Trophoblast cell (in vitro differentiated cells and primary cell): ENCODE data around the gene TBX22.

Experiments
- DNase-seq, 2 donors: peaks; one replicate each; pipeline ENCODE4 v3.0.0-alpha.2; 2016
- H2AFZ ChIP-seq: 2 replicates; pipeline ENCODE4 v1.6.1; 2013; ENCODE audit warnings: low read length, moderate library complexity, mild to moderate bottlenecking; ENCODE audit not compliant: insufficient read depth, poor library complexity
- H2AK5ac ChIP-seq: 2 replicates; pipeline ENCODE4 v1.6.1; 2013; ENCODE audit warnings: mild to moderate bottlenecking, low read length
- H2BK120ac ChIP-seq: 2 replicates; pipeline ENCODE4 v1.6.1; 2013; ENCODE audit warnings: low read length, mild to moderate bottlenecking, moderate library complexity; ENCODE audit not compliant: insufficient read depth, poor library complexity
- H2BK12ac ChIP-seq: 2 replicates; pipeline ENCODE4 v1.6.1; 2013; ENCODE audit warnings: mild to moderate bottlenecking, low read length, moderate library complexity
- H2BK5ac ChIP-seq: 2 replicates; pipeline ENCODE4 v1.6.1; 2013; ENCODE audit warnings: low read length, low read depth, moderate library complexity, mild to moderate bottlenecking; ENCODE audit not compliant: poor library complexity
- H3K14ac ChIP-seq: 2 replicates; pipeline ENCODE4 v1.6.1; 2013; ENCODE audit warnings: mild to moderate bottlenecking, low read length
- H3K18ac ChIP-seq: 2 replicates; pipeline ENCODE4 v1.6.1; 2013; ENCODE audit warnings: mild to moderate bottlenecking, low read length
- H3K23ac ChIP-seq: 2 replicates; pipeline ENCODE4 v1.6.1; 2013; ENCODE audit warnings: low read length
- H3K27ac ChIP-seq: 2 replicates; pipeline ENCODE4 v1.5.1; 2013; ENCODE audit warnings: low read depth, mild to moderate bottlenecking, inconsistent platforms, low read length, moderate library complexity
- H3K27me3 ChIP-seq: 2 replicates; pipeline ENCODE4 v1.6.1; 2013; ENCODE audit warnings: inconsistent platforms, mild to moderate bottlenecking, low read length, moderate library complexity; ENCODE audit not compliant: insufficient read depth
- H3K36me3 ChIP-seq, 2 experiments: 1 replicate in 1 of 2; 2 replicates in 1 of 2; pipeline ENCODE4 v1.6.1; 2013; ENCODE audit warnings: low read length in 2 of 2, mild to moderate bottlenecking in 2 of 2, moderate library complexity in 1 of 2; ENCODE audit not compliant: insufficient read depth in 2 of 2, control insufficient read depth in 1 of 2
- H3K4ac ChIP-seq: 2 replicates; pipeline ENCODE4 v1.6.1; 2013; ENCODE audit warnings: low read depth, mild to moderate bottlenecking, low read length, moderate library complexity
- H3K4me1 ChIP-seq, 2 experiments: 1 replicate in 1 of 2; 2 replicates in 1 of 2; pipeline ENCODE4 v1.6.1; 2013; ENCODE audit warnings: low read length in 2 of 2, mild to moderate bottlenecking in 2 of 2, moderate library complexity in 1 of 2; ENCODE audit not compliant: insufficient read depth in 2 of 2, control insufficient read depth in 1 of 2
- H3K4me2 ChIP-seq: 2 replicates; pipeline ENCODE4 v1.6.1; 2013; ENCODE audit warnings: inconsistent platforms, mild to moderate bottlenecking, low read length, moderate library complexity
- H3K4me3 ChIP-seq: 2 replicates; pipeline ENCODE4 v1.5.1; 2013; ENCODE audit warnings: mild to moderate bottlenecking, low read depth, low read length, inconsistent platforms
- H3K79me1 ChIP-seq: one replicate; pipeline ENCODE4 v1.6.1; 2013; ENCODE audit warnings: low read length
- H3K79me2 ChIP-seq: 2 replicates; pipeline ENCODE4 v1.6.1; 2013; ENCODE audit warnings: low read length, mild to moderate bottlenecking; ENCODE audit not compliant: control insufficient read depth, insufficient read depth, poor library complexity
- H3K9ac ChIP-seq: 2 replicates; pipeline ENCODE4 v1.6.1; 2013; ENCODE audit warnings: mild to moderate bottlenecking, low read length
- H3K9me3 ChIP-seq: 2 replicates; pipeline ENCODE4 v1.6.1; 2013; ENCODE audit warnings: low read depth, mild to moderate bottlenecking, control low read depth, inconsistent platforms, low read length; ENCODE audit not compliant: insufficient read depth
- H4K12ac ChIP-seq: 2 replicates; pipeline ENCODE4 v1.6.1; 2013; ENCODE audit warnings: low read depth, mild to moderate bottlenecking, low read length, moderate library complexity
- H4K8ac ChIP-seq: 2 replicates; pipeline ENCODE4 v1.6.1; 2013; ENCODE audit warnings: low read depth, mild to moderate bottlenecking, low read length, moderate library complexity
- H4K91ac ChIP-seq: one replicate; pipeline ENCODE4 v1.6.1; 2013; ENCODE audit warnings: low read depth, mild to moderate bottlenecking, low read length, moderate library complexity
- WGBS: extraction: QIAGEN DNeasy Blood & Tissue Kit; methylation state at CpG from one replicate; pipeline ENCODE4 v1.1.7; 2013; ENCODE audit warnings: missing lambda C conversion rate; ENCODE audit not compliant: insufficient read length, insufficient coverage; ENCODE audit errors: extremely low coverage; 5-methylcytosine and 5-hydroxymethylcytosine counted together

TBX22 gene

GRCh38 chrX:80016182-80016581, 1.6 kb downstream of the TBX22 start:
- Histone ChIP-seq H3K36me3 (no peaks in the 10 kb centered on the region), H3K14ac (no peak overlapping the region), H3K27ac (no peak overlapping the region), H3K4me1 (no peaks in the 10 kb centered on the region), H4K8ac (no peak overlapping the region), H2AFZ (no peak overlapping the region), H3K4me2 (no peak overlapping the region), H3K79me1 (no peaks in the 10 kb centered on the region), H2BK120ac (no peak overlapping the region), H4K91ac (no peak overlapping the region), H3K18ac (no peak overlapping the region), H3K9ac (no peak overlapping the region), H4K12ac (no peak overlapping the region), H3K27me3 (no peaks in the 10 kb centered on the region), H3K23ac (no peak overlapping the region), H3K9me3 (no peaks in the 10 kb centered on the region), H2BK5ac (no peak overlapping the region), H2BK12ac (no peak overlapping the region), H3K4ac (no peak overlapping the region), H3K4me3 (no peak overlapping the region), H3K79me2 (no peaks in the 10 kb centered on the region), H2AK5ac (no peak overlapping the region)
- DNase-seq = no peak
- no CpG with 5 or more reads among the region's 3 CpGs for WGBS

- no peak overlapping the region for H2BK12ac ChIP-seq
- no peaks in the 10 kb centered on the region for H3K79me1 ChIP-seq
- no peaks in the 10 kb centered on the region for H3K79me2 ChIP-seq
- H3K14ac ChIP-seq = no peak overlapping the region
- no peak overlapping the region for H4K91ac ChIP-seq
- no peak overlapping the region for H3K27ac ChIP-seq
- H2AK5ac ChIP-seq = no peak overlapping the region
- no peak overlapping the region for H2BK120ac ChIP-seq
- no peak overlapping the region for H4K12ac ChIP-seq
- H4K8ac ChIP-seq = no peak overlapping the region
- H3K4me2 ChIP-seq = no peak overlapping the region
- H3K27me3 ChIP-seq = no peaks in the 10 kb centered on the region
- no CpG with 5 or more reads among the region's 4 CpGs for WGBS
- H2AFZ ChIP-seq = no peak overlapping the region
- no peak overlapping the region for H3K9ac ChIP-seq
- H3K9me3 ChIP-seq = no peaks in the 10 kb centered on the region
- no peak overlapping the region for H3K18ac ChIP-seq
- H3K4me1 ChIP-seq = peaks cover 0 to 2% of the 10 kb centered on the region in 2 experiments
- no peak overlapping the region for H3K23ac ChIP-seq
- DNase-seq = no peak
- H3K4ac ChIP-seq = no peak overlapping the region
- no peak overlapping the region for H2BK5ac ChIP-seq
- H3K4me3 ChIP-seq = no peak overlapping the region
- no peaks in the 10 kb centered on the region for H3K36me3 ChIP-seq
Observed at GRCh38 chrX:80021621-80022020, 7.1 kb downstream of the TBX22 start.

- H3K79me1 ChIP-seq = no peaks in the 10 kb centered on the region
- peak overlapping the region; percentile 86 for H3K4me2 ChIP-seq
- no peak overlapping the region for H2BK12ac ChIP-seq
- no CpG with 5 or more reads among the region's 35 CpGs for WGBS
- no peak for DNase-seq
- H3K27ac ChIP-seq = no peak overlapping the region
- H4K12ac ChIP-seq = no peak overlapping the region
- peaks cover 0 to 2% of the 10 kb centered on the region in 2 experiments for H3K4me1 ChIP-seq
- no peak overlapping the region for H4K91ac ChIP-seq
- H3K4me3 ChIP-seq = peak overlapping the region; percentile 59
- no peak overlapping the region for H3K23ac ChIP-seq
- H3K79me2 ChIP-seq = no peaks in the 10 kb centered on the region
- no peak overlapping the region for H2AK5ac ChIP-seq
- H3K36me3 ChIP-seq = no peaks in the 10 kb centered on the region
- no peak overlapping the region for H3K14ac ChIP-seq
- no peaks in the 10 kb centered on the region for H3K9me3 ChIP-seq
- H3K9ac ChIP-seq = no peak overlapping the region
- no peak overlapping the region for H2BK120ac ChIP-seq
- H4K8ac ChIP-seq = no peak overlapping the region
- no peak overlapping the region for H2BK5ac ChIP-seq
- H3K18ac ChIP-seq = no peak overlapping the region
- no peak overlapping the region for H3K4ac ChIP-seq
- H2AFZ ChIP-seq = peak overlapping the region; percentile 83
- no peaks in the 10 kb centered on the region for H3K27me3 ChIP-seq
Observed at GRCh38 chrX:80022363-80023031, 7.9 kb downstream of the TBX22 start.

- Histone ChIP-seq H3K4me1 (peaks cover 0 to 2% of the 10 kb centered on the region in 2 experiments), H3K9me3 (no peaks in the 10 kb centered on the region), H2BK5ac (no peak overlapping the region), H3K36me3 (no peaks in the 10 kb centered on the region), H3K23ac (no peak overlapping the region), H3K79me1 (no peaks in the 10 kb centered on the region), H4K12ac (no peak overlapping the region), H3K79me2 (no peaks in the 10 kb centered on the region), H3K4me3 (no peak overlapping the region), H3K27me3 (no peaks in the 10 kb centered on the region), H4K91ac (no peak overlapping the region), H2BK12ac (no peak overlapping the region), H4K8ac (no peak overlapping the region), H3K18ac (no peak overlapping the region), H3K27ac (no peak overlapping the region), H2BK120ac (no peak overlapping the region), H3K4me2 (no peak overlapping the region), H3K9ac (no peak overlapping the region), H2AFZ (no peak overlapping the region), H2AK5ac (no peak overlapping the region), H3K14ac (no peak overlapping the region), H3K4ac (no peak overlapping the region)
- no CpG with 5 or more reads among the region's 3 CpGs for WGBS
- DNase-seq = no peak
Observed at GRCh38 chrX:80026116-80026515, 11.6 kb downstream of the TBX22 start.
